ENCODE results near the gene KCNN3.

The KCNN3 gene

GRCh38 chr1:154809436-154810413 is 60.4 kb downstream of the KCNN3 start:
- no peak overlapping the region for H3K27ac ChIP-seq
- TF ChIP-seq CTCF (conservative IDR thresholded peaks at IDR 0.05) = no peak

GRCh38 chr1:154808909-154809262 is 61.2 kb downstream of the KCNN3 start:
- TF ChIP-seq CTCF (conservative IDR thresholded peaks at IDR 0.05) = no peak
- H3K27ac ChIP-seq = peak overlapping the region; percentile 13; the same call in 1 of the 2 replicates

DNA sequence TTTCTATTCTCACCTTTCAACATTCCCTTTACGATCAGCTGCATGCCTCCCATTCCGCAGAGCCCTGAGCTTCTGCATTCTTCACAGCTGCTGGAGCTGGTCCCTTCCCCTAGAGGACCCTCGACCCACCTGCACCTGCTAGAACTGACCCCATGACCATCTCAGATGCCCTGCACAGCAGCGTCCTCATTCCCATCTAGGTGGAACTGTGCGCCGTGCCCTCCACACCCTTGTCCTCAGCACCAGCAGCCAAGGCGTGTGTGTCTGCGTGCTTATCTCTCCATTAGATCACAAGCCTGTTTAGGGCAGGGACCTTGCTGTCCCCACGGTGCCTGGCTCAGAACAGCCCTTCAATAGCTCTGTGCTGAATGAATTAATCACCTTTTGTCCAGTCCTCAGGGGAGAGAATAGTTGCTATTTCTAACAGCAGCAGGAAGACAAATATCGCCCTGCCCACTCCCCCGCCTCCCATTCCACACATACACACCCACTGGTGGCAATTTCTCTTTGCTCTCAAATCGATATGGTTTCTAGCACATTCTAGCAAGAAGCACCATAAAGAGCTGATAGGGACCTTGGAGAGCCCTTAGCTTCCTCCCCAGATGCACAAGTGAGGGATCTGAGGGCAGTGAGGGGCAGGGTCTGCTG is 61.7 kb downstream of the KCNN3 start:
- TF ChIP-seq CTCF (conservative IDR thresholded peaks at IDR 0.05) = no peak; the same call in 1 of the 2 replicates
- H3K27ac ChIP-seq = peak overlapping the region; percentile 13; the same call in 1 of the 2 replicates

- no peak overlapping the region for H3K27ac ChIP-seq
- TF ChIP-seq CTCF (conservative IDR thresholded peaks at IDR 0.05) = 0 out of 2 replicates have a peak, but pooled peaks have one; percentile 12
Observed at GRCh38 chr1:154807048-154807591, 63.0 kb downstream of the KCNN3 start.

DNA sequence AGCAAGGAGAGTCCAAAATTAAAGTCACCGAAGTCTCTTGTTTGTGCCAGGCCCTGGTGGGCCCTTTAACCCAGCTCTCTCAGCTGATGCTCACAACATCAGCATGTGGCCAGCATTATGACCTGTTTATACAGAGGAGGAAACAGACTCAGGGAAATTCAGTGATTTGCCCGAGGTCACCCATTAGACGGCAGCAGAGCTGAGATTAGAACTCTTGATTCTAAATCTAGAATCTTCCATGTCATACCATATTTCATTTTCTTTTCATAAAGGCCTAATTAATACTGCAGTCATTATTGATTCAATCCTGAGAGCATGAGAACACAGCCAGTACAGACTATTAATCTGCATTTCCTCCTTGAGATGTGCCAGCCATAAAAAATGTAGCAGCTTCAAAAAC is 63.7 kb downstream of the KCNN3 start:
- H3K27ac ChIP-seq = no peak overlapping the region
- TF ChIP-seq CTCF (conservative IDR thresholded peaks at IDR 0.05) = no peak

- no peak for TF ChIP-seq CTCF (conservative IDR thresholded peaks at IDR 0.05)
- no peak overlapping the region for H3K27ac ChIP-seq
Observed at GRCh38 chr1:154802982-154803920, 66.8 kb downstream of the KCNN3 start.

Data from VCaP (cell line).